Heart left ventricle (tissue), 16 donors: Measurements from ENCODE around the gene SP3. TPM values are rescaled to one million over a fixed set of nuclear protein-coding genes. Genes with fewer than 3 reads are reported as not detected.
A peak's percentile ranks its signal among the peaks of the same experiment; 100 is the strongest.
"Not testable (repeated sequence)": the region's sequence is repeated elsewhere in the genome, so short reads cannot be mapped to it uniquely, and the experiment has no call there.

ENCODE experiments used
- ATAC-seq, 4 donors: fragments of 200-7000 bp; cut with Tn5 transposase; one replicate each; pipeline ENCODE4 v1.9.1; 2020 to 2022; ENCODE audit warnings: moderate library complexity in 4 of 4, mild to moderate bottlenecking in 3 of 4, moderate number of reproducible peaks in 1 of 4
- DNase-seq, 5 donors: peaks; one replicate each; pipeline ENCODE4 v3.0.0-alpha.2; 2020
- H3K27ac ChIP-seq, 12 donors: fragments of 200-600 bp; sonication (generic) in 4 of 12; one replicate each; pipeline versions ENCODE4 v1.5.0 to v1.8.0; 2016 to 2022; ENCODE audit warnings: mild to moderate bottlenecking in 2 of 12
- H3K27me3 ChIP-seq, 9 donors: fragments of 200-600 bp; sonication (generic) in 2 of 9; one replicate each; pipeline versions ENCODE4 v1.5.1 to v1.8.0; 2016 to 2022; ENCODE audit warnings: mild to moderate bottlenecking in 3 of 9
- H3K36me3 ChIP-seq, 9 donors: fragments of 200-600 bp; sonication (generic) in 2 of 9; one replicate each; pipeline versions ENCODE4 v1.5.0 to v1.8.0; 2018 to 2022; ENCODE audit warnings: mild to moderate bottlenecking in 2 of 9
- H3K4me1 ChIP-seq, 12 donors: fragments of 200-600 bp; sonication (generic) in 4 of 12; one replicate each; pipeline versions ENCODE4 v1.5.0 to v1.8.0; 2016 to 2022; ENCODE audit warnings: mild to moderate bottlenecking in 3 of 12
- H3K4me3 ChIP-seq, 12 donors: fragments of 200-600 bp; sonication (generic) in 4 of 12; one replicate each; pipeline versions ENCODE4 v1.5.0 to v1.8.0; 2017 to 2022; ENCODE audit warnings: mild to moderate bottlenecking in 9 of 12, moderate library complexity in 4 of 12
- H3K9me3 ChIP-seq, 12 donors: fragments of 200-600 bp; sonication (generic) in 4 of 12; one replicate each; pipeline versions ENCODE4 v1.5.0 to v1.8.0; 2016 to 2022; ENCODE audit warnings: mild to moderate bottlenecking in 1 of 12
- POLR2A ChIP-seq, 2 donors: fragments of 450-650 bp; IDR thresholded peaks; one replicate each; pipeline ENCODE4 v1.6.1; 2017; ENCODE audit warnings: antibody characterized with exemption in 2 of 2, mild to moderate bottlenecking in 2 of 2, moderate library complexity in 2 of 2
- WGBS, 4 donors: extraction: QIAGEN DNeasy Blood & Tissue Kit in 2 of 4; methylation state at CpG; one replicate each; pipeline versions ENCODE4 v1.1.5 to v1.1.7; 2013 to 2018; 5-methylcytosine and 5-hydroxymethylcytosine counted together
- intact Hi-C, 10 donors: fragments of 100-400 bp; cut with DNase I; formaldehyde crosslinking; loops; one replicate each; pipeline versions ENCODE4 v1.11.1 to v1.14.2; 2022
- polyA plus RNA-seq, 2 donors: library from polyadenylated mRNA; stranded (reverse); fragments of 200-250 nt; gene quantifications; one replicate each; pipeline ENCODE4 v1.2.3, GENCODE V29; 2013
- total RNA-seq, 9 donors: library from RNA; depleted of rRNA in 2 of 9; stranded (reverse); fragments of >200 nt in 2 of 9; fragmentation: NEBNext Ultra II Directional in 3 of 9; extraction: Animal tissue kit (Norgen Biotek cat#: 25700) in 3 of 9; gene quantifications; one replicate each; pipeline versions ENCODE4 v1.1.0 to v1.2.4, GENCODE V29; 2016 to 2023
- TF ChIP-seq, protein P1 (sequence below), 12 donors: fragments of 200-600 bp; sonication (generic) in 4 of 12; IDR thresholded peaks; one replicate each; pipeline versions ENCODE4 v1.5.0 to v1.8.0; 2018 to 2022; ENCODE audit warnings: antibody characterized with exemption in 12 of 12, mild to moderate bottlenecking in 5 of 12
- donor health status: ischemic (EF 13 %, LVEDD 7.1; RV severe dilation, severe dysfunction).
- donor health status: healthy with polysubstance abuse.
- donor health status: DM: no; HTN: yes; CAD: no.
- donor health status: DM: no; HTN: no; CAD: no.
- donor health status: ischemic (EF 25% LVEDD 6.9; RV normal size, moderate dysfunction).
- donor health status: ischemic (EF 25% LVEDD 5.7; RV mildly dilated, moderate dysfunction).
- donor health status: healthy.
- donor health status: DM: yes; HTN: yes; CAD: no.
- donor health status: ischemic (EF 35%, LVEDD 5.7; RV mildly dilated, moderate dysfunction).
- donor health status: nonischemic (EF 11% LVEDD 7.7; RV severe dilation, severe dysfunction).
- donor health status: DM: yes; HTN: yes; CAD: no.
- donor health status: PGD.
- donor health status: ischemic (EF 29% LVEDD 5.4; RV normal size, mild dysfunction).
- donor health status: nonischemic (EF 23%, LVEDD 6.1; RV moderate dilation, normal function).

Gene SP3
- total and polyA plus RNA-seq, 11 donors, result 6.9 to 61.5 (median 40.2) TPM

DNA sequence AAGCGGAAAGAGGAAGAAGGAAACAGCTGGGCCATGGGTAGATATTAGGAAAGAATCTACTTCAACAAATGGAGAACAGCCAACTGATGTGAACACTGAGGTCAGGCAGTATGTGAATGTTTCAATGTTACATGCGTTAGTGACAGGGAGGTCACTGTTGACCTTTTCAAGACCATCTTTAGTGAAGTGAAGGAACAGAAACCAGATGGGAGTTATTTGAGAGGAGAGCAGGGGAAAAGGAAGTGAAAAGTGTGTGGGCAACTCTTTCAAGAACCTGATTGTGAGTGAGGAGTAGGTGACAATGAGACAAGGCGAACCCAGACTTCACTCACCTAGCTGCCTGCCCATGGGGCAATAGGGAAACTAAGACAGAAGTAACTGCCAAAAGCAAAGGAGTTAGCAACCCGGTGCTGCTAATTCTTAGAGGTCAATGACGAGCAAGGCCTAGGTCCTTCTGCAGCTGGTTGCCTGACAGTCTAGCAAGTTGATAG, 67.0 kb downstream of the SP3 start:
- intact Hi-C loops, result no loop called here
- 77 to 84% (median 80%) methylated on average over 5 of the region's 5 CpGs for WGBS, 4 donors
- H3K4me1 ChIP-seq, result peaks cover 0 to 12% (median 0%) of the 10 kb centered on the region in 12 donors
- H3K27ac ChIP-seq, result no peak overlapping the region
- no peaks in the 10 kb centered on the region for H3K9me3 ChIP-seq
- ATAC-seq (peak in 2 of 4 donors; percentile 22 to 28), DNase-seq (no peak)
- H3K27me3 ChIP-seq, result no peaks in the 10 kb centered on the region
- H3K4me3 ChIP-seq, result no peak overlapping the region
- TF ChIP-seq POLR2A (IDR thresholded peaks at IDR 0.05), result no peak
- TF ChIP-seq, protein P1, sequence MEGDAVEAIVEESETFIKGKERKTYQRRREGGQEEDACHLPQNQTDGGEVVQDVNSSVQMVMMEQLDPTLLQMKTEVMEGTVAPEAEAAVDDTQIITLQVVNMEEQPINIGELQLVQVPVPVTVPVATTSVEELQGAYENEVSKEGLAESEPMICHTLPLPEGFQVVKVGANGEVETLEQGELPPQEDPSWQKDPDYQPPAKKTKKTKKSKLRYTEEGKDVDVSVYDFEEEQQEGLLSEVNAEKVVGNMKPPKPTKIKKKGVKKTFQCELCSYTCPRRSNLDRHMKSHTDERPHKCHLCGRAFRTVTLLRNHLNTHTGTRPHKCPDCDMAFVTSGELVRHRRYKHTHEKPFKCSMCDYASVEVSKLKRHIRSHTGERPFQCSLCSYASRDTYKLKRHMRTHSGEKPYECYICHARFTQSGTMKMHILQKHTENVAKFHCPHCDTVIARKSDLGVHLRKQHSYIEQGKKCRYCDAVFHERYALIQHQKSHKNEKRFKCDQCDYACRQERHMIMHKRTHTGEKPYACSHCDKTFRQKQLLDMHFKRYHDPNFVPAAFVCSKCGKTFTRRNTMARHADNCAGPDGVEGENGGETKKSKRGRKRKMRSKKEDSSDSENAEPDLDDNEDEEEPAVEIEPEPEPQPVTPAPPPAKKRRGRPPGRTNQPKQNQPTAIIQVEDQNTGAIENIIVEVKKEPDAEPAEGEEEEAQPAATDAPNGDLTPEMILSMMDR (IDR thresholded peaks at IDR 0.05), result no peak
- no peaks in the 10 kb centered on the region for H3K36me3 ChIP-seq

DNA sequence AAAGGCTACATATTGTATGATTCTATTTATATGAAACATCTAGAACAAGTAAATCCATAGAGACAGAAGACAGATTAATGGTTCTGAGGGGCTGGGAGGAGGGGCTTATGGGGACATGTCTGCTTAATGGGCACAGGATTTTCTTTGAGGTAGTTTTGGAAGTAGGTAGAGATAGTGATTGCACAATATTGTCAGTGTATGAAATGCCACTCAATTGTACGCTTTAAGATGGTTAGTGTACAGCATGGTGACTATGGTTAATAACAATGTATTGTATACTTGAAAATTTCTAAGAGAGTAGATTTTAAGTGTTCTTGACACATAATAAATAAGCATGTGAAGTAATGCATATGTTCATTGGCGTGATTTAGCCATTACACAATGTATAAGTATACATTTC, 68.4 kb downstream of the SP3 start:
- Histone ChIP-seq H3K27ac (no peak overlapping the region), H3K27me3 (no peaks in the 10 kb centered on the region), H3K9me3 (no peaks in the 10 kb centered on the region), H3K4me3 (no peak overlapping the region), H3K4me1 (peaks cover 0 to 12% (median 0%) of the 10 kb centered on the region in 12 donors), H3K36me3 (no peaks in the 10 kb centered on the region)
- DNase-seq, result no peak
- WGBS, 4 donors, result 94 to 98% (median 96%) methylated on average over 2 of the region's 2 CpGs
- ATAC-seq, result no peak
- TF ChIP-seq, protein P1 (IDR thresholded peaks at IDR 0.05), result no peak
- no peak for TF ChIP-seq POLR2A (IDR thresholded peaks at IDR 0.05)
- intact Hi-C loops, result no loop called here

DNA sequence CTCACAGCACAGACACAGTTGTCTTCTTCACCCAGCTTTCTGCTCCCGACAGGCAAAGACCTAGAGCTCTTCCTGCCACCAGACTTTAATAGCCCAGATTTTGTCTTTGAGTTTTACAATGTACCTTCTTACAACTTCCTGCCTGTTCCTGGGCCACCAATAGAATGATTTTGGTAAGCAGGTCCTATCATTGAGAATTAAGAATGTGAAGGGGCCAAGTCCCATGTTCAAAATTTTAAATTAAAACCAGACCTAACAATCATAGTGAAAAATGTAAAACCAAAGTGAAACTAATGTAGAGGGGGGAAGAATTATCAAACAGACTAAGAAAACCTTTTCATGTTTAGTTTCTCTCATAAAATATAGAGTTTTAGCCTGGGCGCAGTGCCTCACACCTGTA, 72.8 kb downstream of the SP3 start:
- Histone ChIP-seq H3K9me3 (peaks cover 0 to 12% (median 0%) of the 10 kb centered on the region in 12 donors), H3K4me3 (no peak overlapping the region), H3K27me3 (no peaks in the 10 kb centered on the region), H3K36me3 (no peaks in the 10 kb centered on the region), H3K27ac (no peak overlapping the region), H3K4me1 (no peaks in the 10 kb centered on the region)
- intact Hi-C loops, result no loop called here
- no peak for DNase-seq
- WGBS, 4 donors, result 82 to 88% (median 83%) methylated on average over 2 of the region's 2 CpGs
- TF ChIP-seq, protein P1 (IDR thresholded peaks at IDR 0.05), result no peak
- TF ChIP-seq POLR2A (IDR thresholded peaks at IDR 0.05), result no peak
- no peak for ATAC-seq

DNA sequence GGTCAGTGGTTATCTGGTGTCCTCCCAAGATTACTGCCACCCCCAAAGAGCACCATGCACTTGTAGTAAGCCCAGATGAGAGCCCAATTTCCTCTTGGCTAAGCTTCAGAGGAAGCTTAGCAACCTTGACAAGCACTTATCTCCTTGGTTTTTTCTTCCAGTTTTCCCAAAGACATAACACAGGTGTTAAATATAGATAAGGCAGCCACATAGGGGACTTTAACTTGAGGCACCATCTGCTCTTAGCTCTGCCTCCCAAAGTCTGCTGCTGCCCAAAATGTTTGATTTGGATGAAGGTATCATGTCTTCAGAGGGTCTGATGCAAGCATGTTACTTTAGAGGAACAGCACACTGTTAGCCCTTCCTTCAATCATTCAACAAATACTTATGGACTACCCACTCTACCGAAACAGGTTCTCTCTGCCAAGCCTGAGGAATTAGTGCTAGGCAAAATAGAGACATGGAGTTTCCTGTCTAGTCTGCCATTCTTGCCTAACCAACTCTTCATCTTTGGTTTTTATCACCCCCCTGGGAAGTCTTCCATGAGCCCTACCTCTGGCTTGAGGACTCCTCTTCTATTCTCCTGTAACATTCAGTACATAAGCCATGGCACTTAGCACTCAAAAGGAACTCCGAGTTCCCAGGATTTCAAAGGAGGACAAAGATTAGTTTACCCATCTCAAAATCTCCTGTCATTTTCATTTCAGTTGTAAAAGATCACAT, 73.7 kb downstream of the SP3 start:
- Histone ChIP-seq H3K9me3 (peaks cover 0 to 12% (median 0%) of the 10 kb centered on the region in 12 donors), H3K4me3 (no peak overlapping the region), H3K4me1 (no peaks in the 10 kb centered on the region), H3K27ac (no peak overlapping the region), H3K36me3 (no peaks in the 10 kb centered on the region), H3K27me3 (no peaks in the 10 kb centered on the region)
- TF ChIP-seq, protein P1 (IDR thresholded peaks at IDR 0.05), result no peak
- no peak for TF ChIP-seq POLR2A (IDR thresholded peaks at IDR 0.05)
- intact Hi-C loops, result no loop called here
- no peak for ATAC-seq
- no peak for DNase-seq
- WGBS, 4 donors, result 86 to 95% (median 91%) methylated on average over 2 of the region's 2 CpGs

DNA sequence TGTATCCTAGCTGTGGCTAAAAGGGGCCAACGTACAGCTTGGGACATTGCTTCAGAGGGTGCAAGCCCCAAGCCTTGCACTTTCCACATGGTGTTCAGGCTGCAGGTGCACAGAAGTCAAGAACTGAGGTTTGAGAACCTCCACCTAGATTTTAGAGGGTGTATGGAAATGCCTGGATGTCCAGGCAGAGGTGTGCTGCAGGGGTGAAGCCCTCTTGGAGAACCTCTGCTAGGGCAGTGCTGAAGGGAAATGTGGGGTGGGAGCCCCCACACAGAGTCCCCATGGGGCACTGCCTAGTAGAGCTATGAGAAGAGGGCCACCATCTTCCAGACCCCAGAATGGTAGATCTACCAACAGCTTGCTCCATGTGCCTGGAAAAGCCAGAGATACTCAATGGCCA, 75.7 kb downstream of the SP3 start:
- intact Hi-C loops, result loop anchor here in 8 of 10 donors (5.0 to 10.0 kb wide), 7 partner anchors 105 to 443 kb away; partner anchors contain the start of gene SP9 (in 1 of the 8)
- H3K9me3 ChIP-seq, result peaks cover 0 to 18% (median 0%) of the 10 kb centered on the region in 12 donors
- not testable (repeated sequence) for H3K4me1 ChIP-seq, H3K4me3 ChIP-seq, H3K27me3 ChIP-seq, H3K27ac ChIP-seq, H3K36me3 ChIP-seq, DNase-seq, ATAC-seq
- WGBS, 4 donors, result 75 to 100% (median 90%) methylated on average over 1 of the region's 1 CpG
